Endothelial cell (in vitro differentiated cells): ENCODE results near the gene FBN2. TPM values are rescaled to one million over a fixed set of nuclear protein-coding genes. Genes with fewer than 3 reads are reported as not detected.
A peak's percentile ranks its signal among the peaks of the same experiment; 100 is the strongest.
"Not testable (repeated sequence)": the region's sequence is repeated elsewhere in the genome, so short reads cannot be mapped to it uniquely, and the experiment has no call there.

ENCODE experiments used
- DNase-seq: peaks from one replicate; pipeline ENCODE4 v3.0.0; 2021; ENCODE audit warnings: low spot score
- H3K27ac Mint-ChIP-seq: one replicate; pipeline ENCODE4 v1.8.0; 2021; ENCODE audit warnings: mixed read lengths, inconsistent platforms; ENCODE audit not compliant: unreplicated experiment
- H3K27me3 Mint-ChIP-seq: one replicate; pipeline ENCODE4 v1.8.0; 2021; ENCODE audit warnings: mild to moderate bottlenecking, moderate library complexity, mixed read lengths, inconsistent platforms; ENCODE audit not compliant: unreplicated experiment
- H3K36me3 Mint-ChIP-seq: one replicate; pipeline ENCODE4 v1.8.0; 2021; ENCODE audit warnings: mild to moderate bottlenecking, low read depth, mixed read lengths, inconsistent platforms; ENCODE audit not compliant: unreplicated experiment
- H3K4me1 Mint-ChIP-seq: one replicate; pipeline ENCODE4 v1.8.0; 2021; ENCODE audit warnings: mild to moderate bottlenecking, mixed read lengths, inconsistent platforms; ENCODE audit not compliant: unreplicated experiment
- H3K4me3 Mint-ChIP-seq: one replicate; pipeline ENCODE4 v1.8.0; 2021; ENCODE audit warnings: mild to moderate bottlenecking, mixed read lengths, inconsistent platforms; ENCODE audit not compliant: unreplicated experiment
- H3K9me3 Mint-ChIP-seq: one replicate; pipeline ENCODE4 v1.8.0; 2021; ENCODE audit warnings: mixed read lengths, inconsistent platforms; ENCODE audit not compliant: unreplicated experiment
- CTCF ChIP-seq: fragments of 200-600 bp; sonication (generic); IDR thresholded peaks from one replicate; pipeline ENCODE4 v1.5.0; 2021; ENCODE audit warnings: antibody characterized with exemption; ENCODE audit not compliant: unreplicated experiment
- total RNA-seq: library from RNA; stranded (reverse); fragmentation: NEBNext Ultra II Directional; extraction: Animal tissue kit (Norgen Biotek cat#: 25700); gene quantifications from one replicate; pipeline ENCODE4 v1.2.1, GENCODE V29; 2021; ENCODE audit not compliant: unreplicated experiment

The FBN2 gene
- total RNA-seq, 1 donor from 2014 or later: 106 TPM

DNA sequence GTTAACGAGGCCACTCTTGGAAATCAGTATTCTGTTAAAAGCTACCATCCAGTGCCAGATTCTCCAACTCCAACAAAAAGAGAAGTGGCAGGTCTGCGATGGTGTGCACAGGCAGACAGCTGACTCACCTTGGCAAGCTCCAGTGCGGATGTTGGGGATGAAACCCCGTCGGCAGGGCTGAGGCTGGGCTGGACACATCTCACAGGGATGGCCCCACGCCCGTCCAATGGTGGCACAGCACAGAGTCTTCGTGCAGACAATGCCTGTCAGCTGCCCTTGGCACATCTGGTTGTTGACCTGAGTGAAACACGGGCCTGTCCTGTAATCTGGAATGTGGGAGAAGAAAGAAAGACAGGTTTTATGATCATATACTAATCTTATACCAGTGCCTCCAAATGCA lies 73.4 kb downstream of the FBN2 start:
- no peak overlapping the region for H3K4me3 Mint-ChIP-seq
- no peaks in the 10 kb centered on the region for H3K9me3 Mint-ChIP-seq
- no peak overlapping the region for H3K27ac Mint-ChIP-seq

GRCh38 chr5:128462330-128462729 lies 75.7 kb downstream of the FBN2 start:
- no peaks in the 10 kb centered on the region for H3K4me1 Mint-ChIP-seq
- no peak overlapping the region for H3K27ac Mint-ChIP-seq
- no peak overlapping the region for H3K4me3 Mint-ChIP-seq
- no peak for DNase-seq
- H3K27me3 Mint-ChIP-seq: peaks cover 1% of the 10 kb centered on the region
- TF ChIP-seq CTCF: no peak
- H3K36me3 Mint-ChIP-seq: peaks cover 30% of the 10 kb centered on the region
- H3K9me3 Mint-ChIP-seq: no peaks in the 10 kb centered on the region

More for the DNA sequence above, 73.4 kb downstream of the FBN2 start:
- Mint-ChIP-seq H3K36me3 (peaks cover 26% of the 10 kb centered on the region), H3K4me1 (peaks cover 2% of the 10 kb centered on the region), H3K27me3 (no peaks in the 10 kb centered on the region)
- no peak for DNase-seq
- no peak for TF ChIP-seq CTCF

GRCh38 chr5:128457147-128457915 lies 80.7 kb downstream of the FBN2 start:
- peaks cover 11% of the 10 kb centered on the region for H3K4me1 Mint-ChIP-seq
- not testable (repeated sequence) for DNase-seq, H3K9me3 Mint-ChIP-seq, H3K27ac Mint-ChIP-seq, H3K4me3 Mint-ChIP-seq, H3K27me3 Mint-ChIP-seq
- peaks cover 38% of the 10 kb centered on the region for H3K36me3 Mint-ChIP-seq

DNA sequence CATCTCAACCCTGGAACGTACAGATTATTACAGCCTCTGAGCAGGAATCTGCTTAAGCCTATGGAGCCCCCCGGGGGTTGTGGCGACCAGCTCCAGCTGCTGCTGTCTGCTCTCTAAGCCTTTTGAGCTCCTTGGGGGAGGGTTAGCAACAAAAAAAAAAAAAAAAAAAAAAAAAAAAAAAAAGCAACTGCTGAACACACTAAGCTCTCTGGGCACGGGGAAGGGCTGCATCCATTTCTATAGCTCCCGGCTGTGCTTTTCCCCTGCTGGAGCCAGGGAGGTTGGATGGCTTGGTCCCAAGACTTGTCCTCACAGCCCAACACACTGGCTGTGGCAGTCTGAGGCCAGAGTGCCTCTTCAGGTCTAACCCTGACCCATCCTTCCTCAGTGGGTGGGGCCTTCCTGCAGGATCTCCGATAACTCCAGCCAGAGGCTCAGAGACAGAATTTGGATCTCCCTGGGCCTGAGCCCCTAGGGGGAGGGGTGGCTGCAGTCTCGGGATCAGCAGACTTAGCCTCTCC lies 82.1 kb downstream of the FBN2 start:
- DNase-seq: no peak
- no peaks in the 10 kb centered on the region for H3K9me3 Mint-ChIP-seq
- peaks cover 5% of the 10 kb centered on the region for H3K27me3 Mint-ChIP-seq
- H3K27ac Mint-ChIP-seq: no peak overlapping the region
- TF ChIP-seq CTCF: no peak
- no peak overlapping the region for H3K4me3 Mint-ChIP-seq
- peaks cover 11% of the 10 kb centered on the region for H3K4me1 Mint-ChIP-seq
- peaks cover 26% of the 10 kb centered on the region for H3K36me3 Mint-ChIP-seq

DNA sequence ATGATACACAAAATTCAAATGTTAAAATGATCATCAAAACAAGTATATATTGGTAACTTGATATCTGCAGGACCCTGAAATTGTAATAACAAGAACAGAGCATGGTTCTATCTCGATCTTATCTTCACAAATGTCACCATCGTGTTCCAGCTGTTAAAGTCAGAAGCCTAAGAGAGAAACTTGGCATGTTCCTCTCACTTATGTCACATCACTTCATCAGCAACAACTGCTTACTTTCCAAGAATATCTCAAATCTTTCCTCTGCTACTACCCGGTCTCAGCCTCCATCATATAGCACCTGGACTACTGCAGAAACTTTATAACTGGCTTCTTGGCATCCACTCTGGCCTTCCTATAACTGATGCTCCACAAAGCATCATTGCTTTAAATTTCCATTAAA lies 84.9 kb downstream of the FBN2 start:
- TF ChIP-seq CTCF: no peak
- Mint-ChIP-seq H3K36me3 (peaks cover 14% of the 10 kb centered on the region), H3K4me3 (no peak overlapping the region), H3K4me1 (peaks cover 11% of the 10 kb centered on the region), H3K9me3 (no peaks in the 10 kb centered on the region), H3K27ac (no peak overlapping the region), H3K27me3 (peaks cover 5% of the 10 kb centered on the region)
- no peak for DNase-seq

DNA sequence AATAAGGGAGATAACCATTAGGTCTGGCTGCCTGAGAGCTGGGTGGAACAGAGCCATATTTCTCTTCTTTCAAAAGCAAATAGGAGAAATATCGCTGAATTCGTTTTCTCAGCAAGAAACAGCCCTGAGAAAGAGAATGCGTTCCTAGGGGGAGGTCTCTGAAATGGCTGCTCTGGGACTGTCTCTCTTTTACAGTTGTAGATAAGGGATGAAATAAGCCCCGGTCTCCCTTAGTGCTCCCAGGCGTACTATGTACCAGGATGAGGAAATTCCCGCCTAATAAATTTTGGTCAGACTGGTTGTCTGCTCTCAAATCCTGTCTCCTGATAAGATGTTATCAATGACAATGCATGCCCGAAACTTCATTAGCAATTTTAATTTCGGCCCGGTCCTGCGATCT lies 90.8 kb downstream of the FBN2 start:
- Mint-ChIP-seq H3K36me3 (peaks cover 22% of the 10 kb centered on the region), H3K4me3 (peak overlapping the region; percentile 63)
- H3K9me3 Mint-ChIP-seq, H3K4me1 Mint-ChIP-seq, H3K27ac Mint-ChIP-seq, DNase-seq, H3K27me3 Mint-ChIP-seq: not testable (repeated sequence)
